NB4 (cell line): ENCODE data around the gene ZNF664.

Experiments used
- CTCF ChIP-seq: IDR thresholded peaks from one replicate; pipeline ENCODE4 v1.5.1; 2012; ENCODE audit warnings: low read depth, low read length
- POLR2A ChIP-seq: IDR thresholded peaks from 2 replicates; pipeline ENCODE4 v1.6.1; 2011; ENCODE audit warnings: mild to moderate bottlenecking; ENCODE audit not compliant: insufficient read length; ENCODE audit errors: extremely low read depth

GRCh38 chr12:124013073-124013472 is 40.1 kb downstream of the ZNF664 start:
- TF ChIP-seq POLR2A (no peak), CTCF (no peak)
